Immature natural killer cell (primary cell): Measurements from ENCODE around the gene GRID1. TPM values are rescaled to one million over a fixed set of nuclear protein-coding genes. Genes with fewer than 3 reads are reported as not detected.

Source experiments
- DNase-seq, 3 donors: peaks; one replicate each; pipeline ENCODE4 v3.0.0; 2022; ENCODE audit warnings: mixed read lengths in 1 of 3
- H3K27ac Mint-ChIP-seq, 6 donors: one replicate each; pipeline ENCODE4 v1.8.0; 2020; ENCODE audit warnings: mixed read lengths in 6 of 6, mild to moderate bottlenecking in 5 of 6, inconsistent platforms in 4 of 6, moderate library complexity in 3 of 6
- H3K27me3 Mint-ChIP-seq, 3 donors: one replicate each; pipeline ENCODE4 v1.8.0; 2020 to 2021; ENCODE audit warnings: low read depth in 3 of 3, mild to moderate bottlenecking in 3 of 3, mixed read lengths in 3 of 3, moderate library complexity in 3 of 3, inconsistent platforms in 1 of 3
- H3K36me3 Mint-ChIP-seq, 3 donors: one replicate each; pipeline ENCODE4 v1.8.0; 2020; ENCODE audit warnings: mixed read lengths in 3 of 3, inconsistent platforms in 2 of 3, mild to moderate bottlenecking in 2 of 3
- H3K4me1 Mint-ChIP-seq, 2 donors: one replicate each; pipeline ENCODE4 v1.8.0; 2020; ENCODE audit warnings: inconsistent platforms in 2 of 2, mild to moderate bottlenecking in 2 of 2, mixed read lengths in 2 of 2, moderate library complexity in 1 of 2
- H3K4me3 Mint-ChIP-seq, 5 donors: one replicate each; pipeline ENCODE4 v1.8.0; 2020; ENCODE audit warnings: mild to moderate bottlenecking in 5 of 5, mixed read lengths in 5 of 5, inconsistent platforms in 3 of 5, moderate library complexity in 3 of 5
- H3K9me3 Mint-ChIP-seq, 6 donors: one replicate each; pipeline ENCODE4 v1.8.0; 2020; ENCODE audit warnings: mild to moderate bottlenecking in 6 of 6, mixed read lengths in 6 of 6, inconsistent platforms in 4 of 6, moderate library complexity in 3 of 6
- polyA plus RNA-seq, 3 donors: library from polyadenylated mRNA; unstranded; fragments of 300-500 nt; fragmentation: Illumina TruSeq; gene quantifications; one replicate each; pipeline ENCODE4 v1.2.3, GENCODE V29; 2021

Gene GRID1
- polyA plus RNA-seq, 3 donors from 2014 or later = not detected

GRCh38 chr10:86170255-86171108, 196.1 kb downstream of the GRID1 start:
- H3K4me3 Mint-ChIP-seq = no peak overlapping the region
- H3K27ac Mint-ChIP-seq = no peak overlapping the region
- no peaks in the 10 kb centered on the region for H3K4me1 Mint-ChIP-seq
- H3K36me3 Mint-ChIP-seq = no peaks in the 10 kb centered on the region
- DNase-seq = no peak
- peaks cover 0 to 3% (median 1%) of the 10 kb centered on the region in 3 donors for H3K27me3 Mint-ChIP-seq
- no peaks in the 10 kb centered on the region for H3K9me3 Mint-ChIP-seq

GRCh38 chr10:86169506-86170254, 196.9 kb downstream of the GRID1 start:
- H3K9me3 Mint-ChIP-seq = no peaks in the 10 kb centered on the region
- no peaks in the 10 kb centered on the region for H3K36me3 Mint-ChIP-seq
- H3K4me3 Mint-ChIP-seq = no peak overlapping the region
- H3K27me3 Mint-ChIP-seq = peaks cover 0 to 3% (median 1%) of the 10 kb centered on the region in 3 donors
- no peaks in the 10 kb centered on the region for H3K4me1 Mint-ChIP-seq
- DNase-seq = no peak
- H3K27ac Mint-ChIP-seq = no peak overlapping the region

GRCh38 chr10:86169066-86169465, 197.5 kb downstream of the GRID1 start:
- Mint-ChIP-seq H3K4me3 (no peak overlapping the region), H3K27me3 (peaks cover 0 to 3% (median 1%) of the 10 kb centered on the region in 3 donors), H3K9me3 (no peaks in the 10 kb centered on the region), H3K4me1 (no peaks in the 10 kb centered on the region), H3K36me3 (no peaks in the 10 kb centered on the region), H3K27ac (no peak overlapping the region)
- DNase-seq = no peak

- Mint-ChIP-seq H3K27me3 (peaks cover 0 to 3% (median 1%) of the 10 kb centered on the region in 3 donors), H3K9me3 (no peaks in the 10 kb centered on the region), H3K36me3 (no peaks in the 10 kb centered on the region), H3K4me1 (no peaks in the 10 kb centered on the region), H3K27ac (no peak overlapping the region), H3K4me3 (no peak overlapping the region)
- no peak for DNase-seq
These were observed 198.3 kb downstream of the GRID1 start for GRCh38 chr10:86168256-86168655.

GRCh38 chr10:86167762-86168128, 198.8 kb downstream of the GRID1 start:
- no peak for DNase-seq
- no peaks in the 10 kb centered on the region for H3K9me3 Mint-ChIP-seq
- H3K27ac Mint-ChIP-seq = no peak overlapping the region
- peaks cover 0 to 3% (median 1%) of the 10 kb centered on the region in 3 donors for H3K27me3 Mint-ChIP-seq
- H3K4me1 Mint-ChIP-seq = no peaks in the 10 kb centered on the region
- no peaks in the 10 kb centered on the region for H3K36me3 Mint-ChIP-seq
- no peak overlapping the region for H3K4me3 Mint-ChIP-seq

- Mint-ChIP-seq H3K4me3 (no peak overlapping the region), H3K27ac (no peak overlapping the region), H3K9me3 (no peaks in the 10 kb centered on the region), H3K4me1 (no peaks in the 10 kb centered on the region), H3K27me3 (peaks cover 0 to 3% (median 0%) of the 10 kb centered on the region in 3 donors), H3K36me3 (no peaks in the 10 kb centered on the region)
- DNase-seq = no peak
These were observed 199.4 kb downstream of the GRID1 start for GRCh38 chr10:86167121-86167761.

GRCh38 chr10:86165666-86166065, 200.9 kb downstream of the GRID1 start:
- no peak overlapping the region for H3K27ac Mint-ChIP-seq
- H3K9me3 Mint-ChIP-seq = no peaks in the 10 kb centered on the region
- H3K36me3 Mint-ChIP-seq = no peaks in the 10 kb centered on the region

GRCh38 chr10:86164960-86165630, 201.5 kb downstream of the GRID1 start:
- DNase-seq = no peak
- Mint-ChIP-seq H3K27ac (no peak overlapping the region), H3K36me3 (no peaks in the 10 kb centered on the region), H3K4me3 (no peak overlapping the region), H3K4me1 (no peaks in the 10 kb centered on the region), H3K9me3 (no peaks in the 10 kb centered on the region), H3K27me3 (peaks cover 0 to 3% (median 0%) of the 10 kb centered on the region in 3 donors)

More at GRCh38 chr10:86165666-86166065, 200.9 kb downstream of the GRID1 start:
- Mint-ChIP-seq H3K4me1 (no peaks in the 10 kb centered on the region), H3K27me3 (peaks cover 0 to 3% (median 0%) of the 10 kb centered on the region in 3 donors), H3K4me3 (no peak overlapping the region)
- DNase-seq = no peak

GRCh38 chr10:86164174-86164774, 202.3 kb downstream of the GRID1 start:
- Mint-ChIP-seq H3K36me3 (no peaks in the 10 kb centered on the region), H3K4me3 (no peak overlapping the region), H3K27me3 (peaks cover 0 to 3% (median 2%) of the 10 kb centered on the region in 3 donors), H3K9me3 (no peaks in the 10 kb centered on the region), H3K27ac (no peak overlapping the region), H3K4me1 (no peaks in the 10 kb centered on the region)
- DNase-seq = no peak

- no peak for DNase-seq
- Mint-ChIP-seq H3K4me3 (no peak overlapping the region), H3K36me3 (no peaks in the 10 kb centered on the region), H3K4me1 (no peaks in the 10 kb centered on the region), H3K27ac (no peak overlapping the region), H3K27me3 (peaks cover 0 to 3% (median 2%) of the 10 kb centered on the region in 3 donors), H3K9me3 (no peaks in the 10 kb centered on the region)
These were observed 202.9 kb downstream of the GRID1 start for GRCh38 chr10:86163522-86164173.

GRCh38 chr10:86162696-86163400, 203.7 kb downstream of the GRID1 start:
- Mint-ChIP-seq H3K36me3 (no peaks in the 10 kb centered on the region), H3K27ac (no peak overlapping the region), H3K27me3 (peaks cover 0 to 3% (median 2%) of the 10 kb centered on the region in 3 donors), H3K4me1 (no peaks in the 10 kb centered on the region), H3K9me3 (no peaks in the 10 kb centered on the region), H3K4me3 (no peak overlapping the region)
- no peak for DNase-seq

GRCh38 chr10:86162036-86162435, 204.6 kb downstream of the GRID1 start:
- H3K4me1 Mint-ChIP-seq = no peaks in the 10 kb centered on the region
- no peaks in the 10 kb centered on the region for H3K9me3 Mint-ChIP-seq
- no peak overlapping the region for H3K27ac Mint-ChIP-seq
- no peak for DNase-seq
- no peaks in the 10 kb centered on the region for H3K36me3 Mint-ChIP-seq
- H3K4me3 Mint-ChIP-seq = no peak overlapping the region
- peaks cover 0 to 2% (median 0%) of the 10 kb centered on the region in 3 donors for H3K27me3 Mint-ChIP-seq
